Measurements from ENCODE around the gene NEURL3.
"Not testable (repeated sequence)": the region's sequence is repeated elsewhere in the genome, so short reads cannot be mapped to it uniquely, and the experiment has no call there.

NEURL3 gene
- 0 reads per million in 2 donors for total RNA-seq

GRCh38 chr2:96505231-96505889, at the start of gene NEURL3:
NEURL3 (minus strand) TSS chr2:96505357; CDS start chr2:96505286, 71 bp downstream.
- no peak for DNase-seq

- DNase-seq = peak; percentile 46 to 81 (median 62)
These were observed 49.4 kb upstream of the NEURL3 start for GRCh38 chr2:96554293-96555145.

GRCh38 chr2:96553957-96554292, 48.8 kb upstream of the NEURL3 start:
- DNase-seq = not testable (repeated sequence)

GRCh38 chr2:96553176-96553956, 48.2 kb upstream of the NEURL3 start:
- DNase-seq = peak in 1 of 5 experiments; percentile 29

GRCh38 chr2:96552315-96553175, 47.4 kb upstream of the NEURL3 start:
- DNase-seq = no peak

- no peak for DNase-seq
These were observed 46.6 kb upstream of the NEURL3 start for GRCh38 chr2:96551605-96552314.

GRCh38 chr2:96550787-96551604, 45.8 kb upstream of the NEURL3 start:
- DNase-seq = no peak

- no peak for DNase-seq
These were observed 45.0 kb upstream of the NEURL3 start for GRCh38 chr2:96549967-96550786.

GRCh38 chr2:96549466-96549785, 44.3 kb upstream of the NEURL3 start:
- no peak for DNase-seq

- DNase-seq = no peak
These were observed 43.7 kb upstream of the NEURL3 start for GRCh38 chr2:96548558-96549465.

GRCh38 chr2:96547731-96548171, 42.6 kb upstream of the NEURL3 start:
- no peak for DNase-seq

- DNase-seq = no peak
These were observed 42.1 kb upstream of the NEURL3 start for GRCh38 chr2:96547203-96547641.

GRCh38 chr2:96546797-96547196, 41.6 kb upstream of the NEURL3 start:
- peak in 2 of 5 experiments; percentile 58 to 65 for DNase-seq

- DNase-seq = peak in 1 of 5 experiments; percentile 73
These were observed 41.2 kb upstream of the NEURL3 start for GRCh38 chr2:96546321-96546720.

GRCh38 chr2:96542357-96542977, 37.3 kb upstream of the NEURL3 start:
- DNase-seq = no peak

- DNase-seq = no peak
These were observed 36.4 kb upstream of the NEURL3 start for GRCh38 chr2:96541398-96542152.

- DNase-seq = no peak
These were observed 35.0 kb upstream of the NEURL3 start for GRCh38 chr2:96540136-96540535.
